HepG2 (cell line): ENCODE data around the gene KDM6B. TPM values are rescaled to one million over a fixed set of nuclear protein-coding genes. Genes with fewer than 3 reads are reported as not detected.

Experiments
- ATF1 ChIP-seq: IDR thresholded peaks from 2 replicates; pipeline ENCODE4 v1.6.1; 2016; ENCODE audit warnings: mild to moderate bottlenecking, control low read depth
- BRF2 ChIP-seq: sonication (generic); formaldehyde crosslinking; IDR thresholded peaks from 2 replicates; pipeline ENCODE4 v1.8.1; 2022; ENCODE audit warnings: mild to moderate bottlenecking, missing genetic modification reagents
- EHMT2 ChIP-seq: fragments of 200-600 bp; sonication (generic); IDR thresholded peaks from 2 replicates; pipeline ENCODE4 v1.7.0; 2017; ENCODE audit warnings: antibody characterized with exemption, low read depth, low read length, borderline replicate concordance
- HHEX ChIP-seq: IDR thresholded peaks from 2 replicates; pipeline ENCODE4 v1.6.1; 2016; ENCODE audit warnings: control low read depth
- HINFP ChIP-seq: sonication (generic); formaldehyde crosslinking; IDR thresholded peaks from 2 replicates; pipeline ENCODE4 v1.4.0; 2020; ENCODE audit warnings: low read depth, mild to moderate bottlenecking, missing genetic modification reagents
- IRF1 ChIP-seq: sonication (generic); formaldehyde crosslinking; IDR thresholded peaks from 2 replicates; pipeline ENCODE4 v1.4.0; 2020; ENCODE audit warnings: low read depth, mild to moderate bottlenecking, missing genetic modification reagents
- KDM2A ChIP-seq: sonication (generic); formaldehyde crosslinking; IDR thresholded peaks from 2 replicates; pipeline ENCODE4 v1.4.0; 2020; ENCODE audit warnings: low read depth, missing genetic modification reagents, borderline replicate concordance
- KMT2B ChIP-seq: IDR thresholded peaks from 2 replicates; pipeline ENCODE4 v1.6.1; 2016; ENCODE audit warnings: missing genetic modification reagents, missing compliant biosample characterization
- NFIB ChIP-seq: sonication (generic); formaldehyde crosslinking; IDR thresholded peaks from 2 replicates; pipeline ENCODE4 v1.9.0; 2021; ENCODE audit warnings: missing genetic modification reagents, mild to moderate bottlenecking, borderline replicate concordance
- NFKBIZ ChIP-seq: IDR thresholded peaks from 2 replicates; pipeline ENCODE4 v1.6.1; 2018; ENCODE audit warnings: missing genetic modification reagents, missing compliant biosample characterization
- PAF1 ChIP-seq: IDR thresholded peaks from 2 replicates; pipeline ENCODE4 v1.6.1; 2016; ENCODE audit warnings: missing genetic modification reagents, missing compliant biosample characterization
- PAX8 ChIP-seq: sonication (generic); formaldehyde crosslinking; IDR thresholded peaks from 2 replicates; pipeline ENCODE4 v1.8.0; 2022; ENCODE audit warnings: mild to moderate bottlenecking, missing genetic modification reagents, borderline replicate concordance
- PHF8 ChIP-seq: sonication (generic); formaldehyde crosslinking; IDR thresholded peaks from 2 replicates; pipeline ENCODE4 v1.5.0; 2020; ENCODE audit warnings: missing genetic modification reagents
- PLSCR1 ChIP-seq: sonication (generic); formaldehyde crosslinking; IDR thresholded peaks from 2 replicates; pipeline ENCODE4 v1.5.0; 2020; ENCODE audit warnings: missing genetic modification reagents, mild to moderate bottlenecking, borderline replicate concordance
- RXRB ChIP-seq: IDR thresholded peaks from 2 replicates; pipeline ENCODE4 v1.6.1; 2016; ENCODE audit warnings: borderline replicate concordance, missing genetic modification reagents, missing compliant biosample characterization
- SIN3A ChIP-seq: IDR thresholded peaks from 2 replicates; pipeline ENCODE4 v1.6.1; 2011; ENCODE audit warnings: low read depth, mild to moderate bottlenecking, control low read depth, low read length, borderline replicate concordance
- SOX6 ChIP-seq, 2 experiments: fragments of 450-650 bp in 1 of 2; sonication (generic) in 1 of 2; formaldehyde crosslinking in 1 of 2; IDR thresholded peaks; 2 replicates each; pipeline versions ENCODE4 v1.4.0 to v1.6.1; 2017 to 2020; ENCODE audit warnings: antibody characterized with exemption in 1 of 2, mild to moderate bottlenecking in 1 of 2, missing genetic modification reagents in 1 of 2
- SP1 ChIP-seq, 2 experiments: fragments of 450-650 bp in 1 of 2; sonication (generic) in 1 of 2; formaldehyde crosslinking in 1 of 2; IDR thresholded peaks; 2 replicates each; pipeline versions ENCODE4 v1.4.0 to v1.6.1; 2016 to 2020; ENCODE audit warnings: missing genetic modification reagents in 1 of 2
- XRCC5 ChIP-seq: fragments of 200-400 bp; formaldehyde crosslinking; optimal IDR thresholded peaks from 2 replicates; pipeline ENCODE3; 2017; ENCODE audit warnings: mild to moderate bottlenecking, low read length
- ZEB1 ChIP-seq: IDR thresholded peaks from 2 replicates; pipeline ENCODE4 v1.6.1; 2012; ENCODE audit warnings: mild to moderate bottlenecking, low read depth, inconsistent platforms; ENCODE audit not compliant: insufficient replicate concordance
- ZMAT3 ChIP-seq: sonication (generic); formaldehyde crosslinking; conservative IDR thresholded peaks from 2 replicates; pipeline ENCODE4 v1.7.0; 2021; ENCODE audit warnings: missing genetic modification reagents
- ZNF501 ChIP-seq: sonication (generic); formaldehyde crosslinking; IDR thresholded peaks from 2 replicates; pipeline ENCODE4 v1.5.1; 2020; ENCODE audit warnings: mild to moderate bottlenecking, moderate library complexity, missing genetic modification reagents
- ZNF552 ChIP-seq: sonication (generic); formaldehyde crosslinking; IDR thresholded peaks from 2 replicates; pipeline ENCODE4 v1.9.0; 2022; ENCODE audit warnings: missing genetic modification reagents, mild to moderate bottlenecking, borderline replicate concordance
- ZNF564 ChIP-seq: sonication (generic); formaldehyde crosslinking; IDR thresholded peaks from 2 replicates; pipeline ENCODE4 v1.8.1; 2023; ENCODE audit warnings: mild to moderate bottlenecking, missing genetic modification reagents
- ZNF572 ChIP-seq: sonication (generic); formaldehyde crosslinking; IDR thresholded peaks from 2 replicates; pipeline ENCODE4 v1.5.1; 2020; ENCODE audit warnings: mild to moderate bottlenecking, missing genetic modification reagents
- ZNF724P ChIP-seq: sonication (generic); formaldehyde crosslinking; IDR thresholded peaks from 2 replicates; pipeline ENCODE4 v1.8.0; 2022; ENCODE audit warnings: missing genetic modification reagents, borderline replicate concordance
- polyA plus RNA-seq, 8 experiments: library from polyadenylated mRNA; depleted of rRNA in 3 of 8; stranded (reverse) in 7 of 8; unstranded in 1 of 8; fragments of >200 nt; fragmentation: Illumina TruSeq in 4 of 8; extraction: Trizol in 4 of 8; gene quantifications; 2 replicates each; pipeline versions ENCODE4 v1.2.1 to v1.2.3, GENCODE V29; 2011 to 2016; ENCODE audit warnings: low read depth in 4 of 8, missing spikeins in 1 of 8, mixed read lengths in 1 of 8; ENCODE audit not compliant: insufficient read depth in 1 of 8
- total RNA-seq, 5 experiments: library from RNA; depleted of rRNA; stranded (reverse); fragments of >200 nt; fragmentation: Illumina TruSeq; extraction: Trizol; gene quantifications; 2 replicates each; pipeline ENCODE4 v1.2.3, GENCODE V29; 2016; ENCODE audit warnings: low read depth in 1 of 5

KDM6B gene
- total and polyA plus RNA-seq, 2 of the 13 experiments (the other 11 are each of a cell fraction or from before 2014, with no cell fraction given), result 1.3 to 2.1 TPM

- TF ChIP-seq PLSCR1 (no peak), ZMAT3 (CRISPR knock-in tag) (peak; percentile 26; the same call in 1 of the 2 replicates), PAF1 (no peak), SP1 (IDR thresholded peaks at IDR 0.05) (no peak), SP1 (CRISPR knock-in tag; IDR thresholded peaks at IDR 0.05) (peak; percentile 83), ZNF501 (CRISPR knock-in tag) (peak; percentile 75), NFKBIZ (CRISPR knock-in tag) (0 out of 2 replicates have a peak, but pooled peaks have one; percentile 40), SOX6 (IDR thresholded peaks at IDR 0.05) (no peak), SOX6 (CRISPR knock-in tag; IDR thresholded peaks at IDR 0.05) (no peak; the same call in 1 of the 2 replicates), HHEX (CRISPR knock-in tag) (0 out of 2 replicates have a peak, but pooled peaks have one; percentile 5), ZNF564 (CRISPR knock-in tag) (0 out of 2 replicates have a peak, but pooled peaks have one; percentile 55), IRF1 (CRISPR knock-in tag) (no peak), SIN3A (peak; percentile 90), KMT2B (CRISPR knock-in tag) (no peak), ZNF724P (CRISPR knock-in tag) (0 out of 2 replicates have a peak, but pooled peaks have one; percentile 72), ATF1 (CRISPR knock-in tag) (peak; percentile 74), XRCC5 (peak; percentile 49), KDM2A (peak; percentile 54; the same call in 1 of the 2 replicates), HINFP (CRISPR knock-in tag) (peak; percentile 95), BRF2 (CRISPR knock-in tag) (peak; percentile 80; the same call in 1 of the 2 replicates), NFIB (CRISPR knock-in tag) (0 out of 2 replicates have a peak, but pooled peaks have one; percentile 28), PAX8 (CRISPR knock-in tag) (no peak), ZEB1 (peak; percentile 34), ZNF552 (CRISPR knock-in tag) (peak; percentile 33; the same call in 1 of the 2 replicates), RXRB (peak; percentile 11; the same call in 1 of the 2 replicates), ZNF572 (CRISPR knock-in tag) (peak; percentile 64; the same call in 1 of the 2 replicates), EHMT2 (peak; percentile 30; the same call in 1 of the 2 replicates), PHF8 (CRISPR knock-in tag) (peak; percentile 38)
These were observed 23.9 kb downstream of the KDM6B start, which contains the start of gene CYB5D1 (continued) for GRCh38 chr17:7857713-7858521.
